GM18519 (cell line): Measurements from ENCODE around the gene CCDC88C.

Experiments used
- ATAC-seq: cut with Tn5 transposase; IDR thresholded peaks from one replicate; pipeline ENCODE4 v1.9.1; 2021; ENCODE audit warnings: mild to moderate bottlenecking, moderate library complexity; ENCODE audit not compliant: unreplicated experiment, low FRiP score

Gene CCDC88C

DNA sequence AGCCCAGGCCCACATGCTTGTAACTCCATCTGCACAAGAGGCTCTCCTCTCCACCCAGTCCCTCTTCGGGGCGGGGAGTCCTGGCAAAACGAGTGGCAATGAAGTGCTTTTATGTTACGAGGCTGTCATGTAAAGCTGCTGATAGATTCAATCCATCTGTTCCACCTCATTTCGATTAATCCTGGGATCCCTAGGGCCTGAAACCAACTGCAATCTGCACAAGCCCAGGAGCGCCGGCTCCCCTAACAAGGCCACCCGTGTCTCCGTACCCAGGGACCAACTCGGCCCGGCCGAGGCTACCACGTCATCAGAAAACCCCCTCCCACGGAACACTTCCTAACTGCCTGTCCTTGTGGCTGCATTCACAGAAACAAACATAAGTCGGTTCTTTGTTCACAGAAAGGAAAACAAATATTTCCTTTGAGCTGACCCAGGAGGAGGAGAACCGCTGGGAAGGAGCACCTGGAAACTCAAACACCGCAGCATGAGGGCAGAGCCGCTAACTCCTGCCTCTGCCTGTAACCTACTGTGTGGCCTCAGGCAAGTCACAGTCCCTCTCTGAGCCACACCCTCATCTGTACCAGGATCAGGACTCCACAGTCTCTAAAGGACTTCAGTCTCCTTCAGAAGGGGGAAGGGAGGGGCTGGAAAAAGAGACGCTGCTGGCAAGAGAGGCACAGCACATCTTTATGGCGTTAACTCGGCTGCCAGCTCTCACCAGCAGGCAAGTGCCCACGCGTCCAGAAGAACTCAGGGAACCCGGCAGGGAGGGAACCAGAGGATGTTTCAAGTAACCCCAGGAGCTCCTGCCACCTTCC, 47.8 kb downstream of the CCDC88C start:
- ATAC-seq: no peak

GRCh38 chr14:91368776-91369416, 48.7 kb downstream of the CCDC88C start:
- ATAC-seq: no peak

DNA sequence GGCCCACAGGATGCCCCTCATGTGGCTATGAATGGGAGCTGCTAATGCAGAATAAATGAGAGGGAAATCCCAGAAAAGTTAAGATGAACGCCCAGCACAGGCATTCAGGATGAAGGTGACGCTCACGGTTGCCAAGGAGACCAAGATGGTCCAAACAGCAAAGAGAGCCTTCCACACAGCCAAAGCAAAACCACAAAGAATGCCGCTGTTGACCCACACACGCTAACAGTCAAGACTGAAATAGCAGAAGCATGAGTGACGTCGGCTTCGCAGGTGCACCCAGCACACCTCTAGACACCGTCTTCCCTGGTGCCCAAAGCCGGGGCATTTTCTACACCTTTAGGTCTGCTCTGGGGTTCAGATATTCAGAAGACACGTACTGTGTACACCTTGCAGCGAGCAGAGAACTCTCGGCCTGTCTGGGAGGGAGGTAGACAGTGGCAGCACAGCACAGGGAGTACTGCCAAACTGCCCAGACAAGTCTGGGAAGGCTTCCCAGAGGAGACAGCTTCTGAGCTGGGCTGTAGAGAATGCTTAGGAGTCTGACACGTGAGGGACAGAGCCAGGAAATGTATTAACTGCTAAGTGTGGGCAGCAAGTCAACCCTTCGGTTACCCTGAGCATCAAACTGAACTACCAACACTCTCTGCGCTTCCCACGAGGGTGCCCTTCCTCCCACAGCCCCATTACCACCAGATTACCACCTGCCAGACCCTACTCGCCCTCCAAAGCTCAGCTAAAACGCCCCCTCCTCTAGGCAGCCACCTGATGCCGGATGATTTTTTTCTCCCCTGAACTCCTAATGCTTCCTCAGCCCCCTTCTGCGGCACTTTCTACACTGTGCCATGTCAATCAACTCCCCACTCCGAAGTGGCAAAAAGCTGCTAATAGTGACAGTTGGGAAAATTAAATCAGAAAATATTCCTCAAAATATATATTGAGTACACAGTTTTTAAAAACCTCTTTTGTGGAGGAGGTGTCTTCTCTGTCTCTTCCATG, 50.1 kb downstream of the CCDC88C start:
- peak; percentile 57 for ATAC-seq

GRCh38 chr14:91366749-91367148, 50.9 kb downstream of the CCDC88C start:
- ATAC-seq: no peak

DNA sequence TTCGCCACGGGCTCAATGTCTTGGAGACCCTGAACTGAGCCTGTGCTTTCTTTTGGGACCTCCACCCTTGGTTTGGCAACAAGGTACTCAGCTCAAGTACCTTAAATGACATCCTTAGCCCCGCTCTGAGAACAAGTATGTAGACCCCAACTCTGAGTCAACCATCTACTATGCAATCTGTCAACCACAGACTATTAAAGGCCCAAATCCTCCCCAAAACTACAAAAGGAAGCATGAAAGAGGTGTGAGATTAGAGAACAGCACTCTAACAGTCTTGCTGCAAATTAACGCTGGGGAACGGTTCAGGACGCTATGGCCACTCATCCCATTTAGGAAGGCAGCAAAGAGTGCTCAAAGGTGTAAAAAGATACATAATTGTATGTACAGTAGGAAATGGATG, 52.1 kb downstream of the CCDC88C start:
- ATAC-seq: no peak

- ATAC-seq: no peak
These were observed 52.9 kb downstream of the CCDC88C start for GRCh38 chr14:91364524-91365270.

GRCh38 chr14:91363776-91364523, 53.7 kb downstream of the CCDC88C start:
- ATAC-seq: peak; percentile 45

DNA sequence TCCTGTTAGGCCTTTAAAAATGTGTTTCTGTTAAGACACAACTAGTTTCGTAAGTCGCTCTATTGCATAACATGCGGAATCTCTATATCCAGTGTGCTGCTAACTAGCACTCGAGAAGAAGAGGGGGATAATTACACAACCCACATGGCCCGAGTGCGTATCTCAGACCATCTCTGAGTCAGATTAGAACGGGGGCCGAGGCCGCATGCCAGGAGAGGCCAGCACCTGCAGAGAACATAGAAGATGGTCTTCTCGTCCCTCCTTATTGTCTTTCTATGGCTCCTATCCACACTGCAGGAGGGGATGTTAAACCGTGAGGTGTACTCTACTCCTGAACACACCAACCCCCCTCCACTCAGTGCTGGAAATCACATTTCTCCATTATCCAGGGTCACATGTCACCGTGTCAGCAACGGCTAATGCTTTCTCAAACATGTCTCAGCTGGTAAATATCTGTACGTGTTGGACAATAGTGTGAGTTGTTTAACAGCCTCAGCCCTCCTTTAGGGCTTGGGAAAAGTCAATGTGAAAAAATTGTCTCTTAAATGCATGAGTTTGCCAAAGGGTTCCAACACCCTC, 56.3 kb downstream of the CCDC88C start:
- no peak for ATAC-seq

GRCh38 chr14:91360490-91361232, 57.0 kb downstream of the CCDC88C start:
- no peak for ATAC-seq

GRCh38 chr14:91358654-91359220, 58.9 kb downstream of the CCDC88C start:
- ATAC-seq: no peak

GRCh38 chr14:91358025-91358319, 59.6 kb downstream of the CCDC88C start:
- no peak for ATAC-seq

DNA sequence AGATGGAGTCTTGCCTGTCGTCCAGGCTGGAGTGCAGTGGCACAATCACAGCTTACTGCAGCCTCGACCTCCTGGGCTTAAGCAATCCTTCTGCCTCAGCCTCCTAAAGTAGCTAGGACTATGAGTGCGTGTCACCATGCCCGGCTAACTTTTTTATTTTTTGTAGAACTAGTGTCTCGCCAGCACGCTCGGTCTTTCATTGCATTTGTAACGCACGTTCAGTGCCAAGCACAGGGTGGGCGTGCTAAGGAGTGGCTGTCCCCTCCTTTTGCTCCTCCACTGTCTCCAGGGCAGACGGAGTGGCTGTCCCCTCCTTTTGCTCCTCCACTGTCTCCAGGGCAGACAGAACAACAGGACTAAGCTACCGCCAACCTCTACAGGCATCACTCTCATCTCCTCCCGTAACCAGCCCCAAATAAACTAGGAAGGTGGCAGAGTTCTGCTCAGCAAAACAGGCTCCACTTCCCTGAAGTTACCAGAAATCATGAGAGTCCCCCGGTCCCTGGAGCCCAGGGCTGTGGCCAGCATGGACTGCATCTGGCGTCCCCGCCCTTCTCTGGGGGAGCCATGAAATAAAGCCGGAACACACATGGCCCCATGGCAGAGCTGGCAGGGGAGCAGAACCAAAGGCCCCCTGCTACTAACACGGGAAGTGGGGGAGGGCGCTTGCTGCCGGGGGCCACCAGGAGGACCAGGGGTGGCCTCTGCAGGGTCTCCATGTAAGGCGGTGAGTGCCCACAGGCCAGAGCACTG, 60.2 kb downstream of the CCDC88C start:
- ATAC-seq: no peak

GRCh38 chr14:91356181-91356763, 61.3 kb downstream of the CCDC88C start:
- no peak for ATAC-seq

- ATAC-seq: no peak
These were observed 62.5 kb downstream of the CCDC88C start for GRCh38 chr14:91354979-91355685.

GRCh38 chr14:91354221-91354916, 63.3 kb downstream of the CCDC88C start:
- ATAC-seq: no peak
